K562 (cell line): ENCODE results near the gene CADM2. TPM values are rescaled to one million over a fixed set of nuclear protein-coding genes. Genes with fewer than 3 reads are reported as not detected.

Experiments
- ATAC-seq: fragments of 200-7000 bp; cut with Tn5 transposase; 3 replicates; pipeline ENCODE4 v1.9.1; 2020; ENCODE audit warnings: moderate library complexity
- BruUV-seq: library from RNA; stranded (reverse); fragments of 400-500 nt; replicated peaks from 2 replicates; lab custom pipeline; 2021; lab: Mats Ljungman, UMichigan
- CTCF ChIA-PET: fragments of 300-600 bp; formaldehyde crosslinking; extraction: SDS; loops from one replicate; lab custom pipeline; 2021; ENCODE audit warnings: low intra/inter-chr PET ratio; lab: Yijun Ruan, JAX
- POLR2A ChIA-PET: fragments of 300-600, 350-650 bp; sonication (Branson Sonifier 250); formaldehyde crosslinking; extraction: SDS; loops from one replicate; lab custom pipeline; 2021; ENCODE audit warnings: antibody characterized with exemption, inconsistent platforms; lab: Yijun Ruan, JAX
- DNase-seq, 4 experiments: peaks; one replicate each; pipeline versions ENCODE4 v3.0.0 to v3.0.0-alpha.2; 2011 to 2018; ENCODE audit warnings: low spot score in 3 of 4, mixed read lengths in 3 of 4; ENCODE audit errors: extremely low read depth in 1 of 4
- FAIRE-seq: peaks from 2 replicates; lab custom pipeline; 2011; peaks lifted over from hg19 to GRCh38; lab: Jason Lieb, UNC
- H2AFZ ChIP-seq: 2 replicates; pipeline ENCODE4 v1.6.0; 2011; ENCODE audit warnings: low read depth, low read length, control low read depth, inconsistent platforms
- H3K27ac ChIP-seq: fragments of 200-600 bp; 3 replicates; pipeline ENCODE4 v1.8.0; 2011; ENCODE audit warnings: low read depth, mild to moderate bottlenecking, control low read depth, inconsistent platforms, low read length, moderate library complexity, mixed read lengths; ENCODE audit errors: extremely low read depth
- H3K27me3 ChIP-seq, 2 experiments: fragments of 300-600 bp in 1 of 2; 2 replicates in 1 of 2; 3 replicates in 1 of 2; pipeline versions ENCODE4 v1.6.0 to v1.8.0; 2011; ENCODE audit warnings: inconsistent platforms in 2 of 2, low read length in 2 of 2, mild to moderate bottlenecking in 1 of 2, mixed read lengths in 1 of 2, moderate library complexity in 1 of 2; ENCODE audit not compliant: control insufficient read depth in 2 of 2, insufficient read depth in 2 of 2
- H3K36me3 ChIP-seq: fragments of 300-600 bp; 3 replicates; pipeline ENCODE4 v1.8.0; 2011; ENCODE audit warnings: mild to moderate bottlenecking, low read length, inconsistent platforms; ENCODE audit not compliant: control insufficient read depth, insufficient read depth
- H3K4me1 ChIP-seq, 2 experiments: fragments of 200-600 bp in 1 of 2; replicated peaks in 1 of 2; 2 replicates in 1 of 2; 3 replicates in 1 of 2; pipeline versions ENCODE4 v1.5.1 to v1.8.0; 2011; ENCODE audit warnings: inconsistent platforms in 2 of 2, low read length in 2 of 2, mild to moderate bottlenecking in 1 of 2, mixed read lengths in 1 of 2, moderate library complexity in 1 of 2; ENCODE audit not compliant: control insufficient read depth in 2 of 2, insufficient read depth in 2 of 2
- H3K4me2 ChIP-seq: 2 replicates; pipeline ENCODE4 v1.6.1; 2011; ENCODE audit warnings: low read length, control low read depth, inconsistent platforms, mixed read lengths; ENCODE audit not compliant: insufficient read depth
- H3K4me3 ChIP-seq: fragments of 200-600 bp; sonication (generic), shearing (Covaris generic); 2 replicates; pipeline ENCODE4 v1.5.1; 2016; ENCODE audit warnings: control low read depth, inconsistent platforms
- H3K79me2 ChIP-seq: fragments of 200-600 bp; 3 replicates; pipeline ENCODE4 v1.8.0; 2011; ENCODE audit warnings: low read length, inconsistent platforms; ENCODE audit not compliant: control insufficient read depth, insufficient read depth
- H3K9ac ChIP-seq, 2 experiments: 2 replicates each; pipeline versions ENCODE4 v1.6.0 to v1.6.1; 2011; ENCODE audit warnings: low read depth in 2 of 2, low read length in 2 of 2, control low read depth in 1 of 2, inconsistent platforms in 1 of 2, mild to moderate bottlenecking in 1 of 2, mixed read lengths in 1 of 2; ENCODE audit not compliant: insufficient read depth in 1 of 2
- H3K9me1 ChIP-seq: one replicate; pipeline ENCODE4 v1.6.0; 2011; ENCODE audit warnings: inconsistent platforms, mild to moderate bottlenecking, low read length, moderate library complexity; ENCODE audit not compliant: control insufficient read depth, insufficient read depth
- H3K9me3 ChIP-seq: replicated peaks from 2 replicates; pipeline ENCODE4 v1.5.1; 2011; ENCODE audit warnings: low read depth, low read length, inconsistent platforms; ENCODE audit not compliant: control insufficient read depth, insufficient read depth
- H4K20me1 ChIP-seq: replicated peaks from 2 replicates; pipeline ENCODE4 v1.6.1; 2011; ENCODE audit warnings: low read length, inconsistent platforms, mixed read lengths; ENCODE audit not compliant: control insufficient read depth, insufficient read depth
- E2F3 ChIP-seq: fragments of 250-450 bp; sonication (Bioruptor Pico); IDR thresholded peaks from 2 replicates; pipeline ENCODE4 v1.4.0; 2020; ENCODE audit warnings: mild to moderate bottlenecking
- KDM4B ChIP-seq, 2 experiments: fragments of 450-650 bp in 1 of 2; sonication (generic) in 1 of 2; IDR thresholded peaks; 2 replicates each; pipeline ENCODE4 v1.6.1; 2016 to 2017; ENCODE audit warnings: borderline replicate concordance in 2 of 2, antibody characterized with exemption in 1 of 2, low read depth in 1 of 2, mild to moderate bottlenecking in 1 of 2
- KLF6 ChIP-seq: fragments of 250-450 bp; sonication (Bioruptor Pico); IDR thresholded peaks from 2 replicates; pipeline ENCODE4 v1.4.0; 2020; ENCODE audit warnings: mild to moderate bottlenecking, moderate library complexity, borderline replicate concordance
- L3MBTL2 ChIP-seq: fragments of 450-650 bp; IDR thresholded peaks from 2 replicates; pipeline ENCODE4 v1.6.1; 2016; ENCODE audit warnings: mild to moderate bottlenecking, moderate library complexity
- LARP7 ChIP-seq: fragments of 450-650 bp; IDR thresholded peaks from 2 replicates; pipeline ENCODE4 v1.6.1; 2016
- MEF2A ChIP-seq: IDR thresholded peaks from 2 replicates; pipeline ENCODE4 v1.6.1; 2011; ENCODE audit warnings: low read depth, mild to moderate bottlenecking, low read length, moderate library complexity; ENCODE audit not compliant: control insufficient read depth
- ZNF23 ChIP-seq: fragments of 250-450 bp; sonication (Bioruptor Pico); IDR thresholded peaks from 2 replicates; pipeline ENCODE4 v1.4.0; 2020; ENCODE audit warnings: mild to moderate bottlenecking
- ZNF41 ChIP-seq: fragments of 250-450 bp; sonication (Bioruptor Pico); conservative IDR thresholded peaks from 2 replicates; pipeline ENCODE4 v1.4.0; 2020; ENCODE audit warnings: mild to moderate bottlenecking
- ZNF561 ChIP-seq: fragments of 450-650 bp; formaldehyde crosslinking; conservative IDR thresholded peaks from 2 replicates; pipeline ENCODE4 v1.4.0; 2020; ENCODE audit warnings: mild to moderate bottlenecking, moderate library complexity
- ZNF584 ChIP-seq: fragments of 200-800 bp; sonication (Bioruptor generic); IDR thresholded peaks from 2 replicates; pipeline ENCODE4 v1.6.1; 2016; ENCODE audit warnings: low read depth, mild to moderate bottlenecking, missing genetic modification characterization, missing compliant biosample characterization
- ZSCAN32 ChIP-seq: fragments of 450-650 bp; formaldehyde crosslinking; IDR thresholded peaks from 2 replicates; pipeline ENCODE4 v1.4.0; 2020; ENCODE audit warnings: mild to moderate bottlenecking, moderate library complexity
- WGBS: fragments of 100-300 bp; shearing (Covaris generic); methylation state at CpG from one replicate; pipeline ENCODE4 v1.1.6; 2016; ENCODE audit warnings: low coverage, mixed read lengths; ENCODE audit not compliant: insufficient coverage; ENCODE audit errors: missing lambda C conversion rate; 5-methylcytosine and 5-hydroxymethylcytosine counted together
- in situ Hi-C: fragments of 300-500 bp; cut with MboI; formaldehyde crosslinking; loops from 4 replicates; pipeline ENCODE4 v1.15.0; 2018; ENCODE audit warnings: inconsistent platforms, mixed read lengths
- intact Hi-C: fragments of 100-400 bp; cut with micrococcal nuclease; formaldehyde crosslinking; loops from 2 replicates; pipeline ENCODE4 v1.14.2; 2022
- polyA plus RNA-seq, 8 experiments: library from polyadenylated mRNA; depleted of rRNA in 4 of 8; stranded (reverse) in 5 of 8; unstranded in 3 of 8; fragments of >200 nt; fragmentation: Nextera tagmentation in 2 of 8; fragmentation: Illumina TruSeq in 1 of 8; extraction: Ambion mirVana in 2 of 8; extraction: Trizol in 1 of 8; gene quantifications; 2 replicates each; pipeline versions ENCODE4 v1.2.1 to v1.2.3, GENCODE V29; 2011 to 2014; ENCODE audit warnings: inconsistent platforms in 1 of 8, missing spikeins in 1 of 8
- total RNA-seq, 7 experiments: library from RNA; depleted of rRNA in 6 of 7; stranded (reverse); fragments of >200 nt in 6 of 7; fragmentation: Illumina TruSeq in 2 of 7; extraction: Trizol in 2 of 7; gene quantifications; 2 replicates each; pipeline versions ENCODE4 v1.2.1 to v1.2.3, GENCODE V29; 2011 to 2021; ENCODE audit warnings: low replicate concordance in 1 of 7
- TF ChIP-seq, protein P1 (sequence below), 2 experiments: fragments of 150-350 bp in 1 of 2; IDR thresholded peaks; 2 replicates each; pipeline ENCODE4 v1.6.1; 2012 to 2016; ENCODE audit warnings: low read depth in 2 of 2, low read length in 2 of 2, mild to moderate bottlenecking in 1 of 2, moderate library complexity in 1 of 2
- TF ChIP-seq, protein P2 (sequence below): sonication (generic); formaldehyde crosslinking; IDR thresholded peaks from 2 replicates; pipeline ENCODE4 v1.5.0; 2020; ENCODE audit warnings: missing genetic modification reagents
- TF ChIP-seq, protein P3 (sequence below): fragments of 250-450 bp; sonication (Bioruptor Pico); IDR thresholded peaks from 2 replicates; pipeline ENCODE4 v1.5.0; 2021
- TF ChIP-seq, protein P4 (sequence below): fragments of 450-650 bp; IDR thresholded peaks from 2 replicates; pipeline ENCODE4 v1.6.1; 2017; ENCODE audit warnings: mild to moderate bottlenecking, moderate library complexity

The CADM2 gene
- total and polyA plus RNA-seq, 9 of the 15 experiments (the other 6 are each of a cell fraction or from before 2014, with no cell fraction given): 0.11 to 3.2 (median 0.95) TPM

DNA sequence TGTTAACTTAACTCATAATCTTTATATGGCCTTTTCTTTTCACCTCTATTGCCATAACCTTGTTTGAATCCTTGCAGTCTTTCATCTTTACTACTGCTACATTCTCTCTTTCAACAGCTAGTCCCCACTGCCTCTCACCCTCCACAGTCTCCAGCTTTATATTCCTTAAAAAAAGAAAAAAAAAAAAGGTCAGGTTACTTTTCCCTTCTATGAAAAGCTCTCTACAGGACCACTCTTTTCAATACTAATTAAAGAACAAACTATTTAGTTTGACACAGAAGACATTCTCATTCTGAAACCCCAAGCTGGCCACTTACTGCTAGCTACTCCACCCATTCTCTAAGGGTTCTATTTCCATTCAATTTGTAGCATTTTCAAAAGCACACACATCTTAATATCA lies 25.6 kb downstream of the CADM2 start (continued):
- TF ChIP-seq L3MBTL2: no peak
- TF ChIP-seq, all 486 proteins: peak for 0

DNA sequence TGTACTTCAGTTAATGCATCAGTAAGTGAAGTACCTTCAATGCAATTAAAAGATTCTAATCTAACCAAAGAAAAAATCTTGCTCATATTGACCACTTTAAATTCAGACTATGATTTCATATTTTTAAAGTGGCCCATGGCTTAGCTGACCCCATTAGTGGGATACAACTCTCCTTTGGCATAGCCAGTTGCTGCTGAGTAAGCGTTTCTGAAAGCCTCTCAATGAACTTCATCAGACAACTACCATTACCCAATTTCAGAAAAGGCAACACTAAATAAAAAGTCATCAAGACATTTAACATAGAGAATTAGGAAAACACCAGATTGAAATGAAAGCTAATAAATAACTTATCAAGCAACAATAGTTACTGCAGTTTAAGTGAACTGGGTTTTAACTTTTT lies 27.0 kb downstream of the CADM2 start:
- Histone ChIP-seq H3K27ac (no peak overlapping the region), H3K4me1 (no peaks in the 10 kb centered on the region), H2AFZ (no peak overlapping the region), H3K4me2 (no peak overlapping the region), H3K27me3 (no peaks in the 10 kb centered on the region), H3K9me3 (no peaks in the 10 kb centered on the region), H3K36me3 (no peaks in the 10 kb centered on the region), H3K9me1 (no peaks in the 10 kb centered on the region), H3K4me3 (no peak overlapping the region), H4K20me1 (no peaks in the 10 kb centered on the region), H3K9ac (no peak overlapping the region), H3K79me2 (no peaks in the 10 kb centered on the region)
- TF ChIP-seq ZNF584 (CRISPR knock-in tag): no peak
- no peak for TF ChIP-seq E2F3 (CRISPR knock-in tag)
- TF ChIP-seq, protein P1, sequence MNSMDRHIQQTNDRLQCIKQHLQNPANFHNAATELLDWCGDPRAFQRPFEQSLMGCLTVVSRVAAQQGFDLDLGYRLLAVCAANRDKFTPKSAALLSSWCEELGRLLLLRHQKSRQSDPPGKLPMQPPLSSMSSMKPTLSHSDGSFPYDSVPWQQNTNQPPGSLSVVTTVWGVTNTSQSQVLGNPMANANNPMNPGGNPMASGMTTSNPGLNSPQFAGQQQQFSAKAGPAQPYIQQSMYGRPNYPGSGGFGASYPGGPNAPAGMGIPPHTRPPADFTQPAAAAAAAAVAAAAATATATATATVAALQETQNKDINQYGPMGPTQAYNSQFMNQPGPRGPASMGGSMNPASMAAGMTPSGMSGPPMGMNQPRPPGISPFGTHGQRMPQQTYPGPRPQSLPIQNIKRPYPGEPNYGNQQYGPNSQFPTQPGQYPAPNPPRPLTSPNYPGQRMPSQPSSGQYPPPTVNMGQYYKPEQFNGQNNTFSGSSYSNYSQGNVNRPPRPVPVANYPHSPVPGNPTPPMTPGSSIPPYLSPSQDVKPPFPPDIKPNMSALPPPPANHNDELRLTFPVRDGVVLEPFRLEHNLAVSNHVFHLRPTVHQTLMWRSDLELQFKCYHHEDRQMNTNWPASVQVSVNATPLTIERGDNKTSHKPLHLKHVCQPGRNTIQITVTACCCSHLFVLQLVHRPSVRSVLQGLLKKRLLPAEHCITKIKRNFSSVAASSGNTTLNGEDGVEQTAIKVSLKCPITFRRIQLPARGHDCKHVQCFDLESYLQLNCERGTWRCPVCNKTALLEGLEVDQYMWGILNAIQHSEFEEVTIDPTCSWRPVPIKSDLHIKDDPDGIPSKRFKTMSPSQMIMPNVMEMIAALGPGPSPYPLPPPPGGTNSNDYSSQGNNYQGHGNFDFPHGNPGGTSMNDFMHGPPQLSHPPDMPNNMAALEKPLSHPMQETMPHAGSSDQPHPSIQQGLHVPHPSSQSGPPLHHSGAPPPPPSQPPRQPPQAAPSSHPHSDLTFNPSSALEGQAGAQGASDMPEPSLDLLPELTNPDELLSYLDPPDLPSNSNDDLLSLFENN (IDR thresholded peaks at IDR 0.05; ENCODE audit: low read depth in 2 of 2, low read length in 2 of 2): no peak
- TF ChIP-seq KDM4B (IDR thresholded peaks at IDR 0.05; ENCODE audit: borderline replicate concordance in 2 of 2, low read depth in 1 of 2): no peak
- TF ChIP-seq, protein P2, sequence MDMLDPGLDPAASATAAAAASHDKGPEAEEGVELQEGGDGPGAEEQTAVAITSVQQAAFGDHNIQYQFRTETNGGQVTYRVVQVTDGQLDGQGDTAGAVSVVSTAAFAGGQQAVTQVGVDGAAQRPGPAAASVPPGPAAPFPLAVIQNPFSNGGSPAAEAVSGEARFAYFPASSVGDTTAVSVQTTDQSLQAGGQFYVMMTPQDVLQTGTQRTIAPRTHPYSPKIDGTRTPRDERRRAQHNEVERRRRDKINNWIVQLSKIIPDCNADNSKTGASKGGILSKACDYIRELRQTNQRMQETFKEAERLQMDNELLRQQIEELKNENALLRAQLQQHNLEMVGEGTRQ: no peak
- no peak for TF ChIP-seq KLF6 (CRISPR knock-in tag)
- no peak for TF ChIP-seq ZNF41
- TF ChIP-seq, protein P3, sequence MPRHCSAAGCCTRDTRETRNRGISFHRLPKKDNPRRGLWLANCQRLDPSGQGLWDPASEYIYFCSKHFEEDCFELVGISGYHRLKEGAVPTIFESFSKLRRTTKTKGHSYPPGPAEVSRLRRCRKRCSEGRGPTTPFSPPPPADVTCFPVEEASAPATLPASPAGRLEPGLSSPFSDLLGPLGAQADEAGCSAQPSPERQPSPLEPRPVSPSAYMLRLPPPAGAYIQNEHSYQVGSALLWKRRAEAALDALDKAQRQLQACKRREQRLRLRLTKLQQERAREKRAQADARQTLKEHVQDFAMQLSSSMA (CRISPR knock-in tag): no peak
- TF ChIP-seq, protein P4, sequence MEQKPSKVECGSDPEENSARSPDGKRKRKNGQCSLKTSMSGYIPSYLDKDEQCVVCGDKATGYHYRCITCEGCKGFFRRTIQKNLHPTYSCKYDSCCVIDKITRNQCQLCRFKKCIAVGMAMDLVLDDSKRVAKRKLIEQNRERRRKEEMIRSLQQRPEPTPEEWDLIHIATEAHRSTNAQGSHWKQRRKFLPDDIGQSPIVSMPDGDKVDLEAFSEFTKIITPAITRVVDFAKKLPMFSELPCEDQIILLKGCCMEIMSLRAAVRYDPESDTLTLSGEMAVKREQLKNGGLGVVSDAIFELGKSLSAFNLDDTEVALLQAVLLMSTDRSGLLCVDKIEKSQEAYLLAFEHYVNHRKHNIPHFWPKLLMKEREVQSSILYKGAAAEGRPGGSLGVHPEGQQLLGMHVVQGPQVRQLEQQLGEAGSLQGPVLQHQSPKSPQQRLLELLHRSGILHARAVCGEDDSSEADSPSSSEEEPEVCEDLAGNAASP: no peak
- TF ChIP-seq ZSCAN32 (CRISPR knock-in tag): no peak
- TF ChIP-seq LARP7: no peak
- TF ChIP-seq ZNF23: no peak
- TF ChIP-seq ZNF561 (CRISPR knock-in tag): no peak
- no peak for TF ChIP-seq MEF2A
- WGBS: 0% methylated on average over 1 of the region's 1 CpG
- ATAC-seq (no peak), DNase-seq (no peak), FAIRE-seq (no peak)
- POLR2A ChIA-PET: no interaction called here
- in situ Hi-C loops (no loop called here), intact Hi-C loops (no loop called here)
- BruUV-seq: no TSS peak
- CTCF ChIA-PET: no interaction called here
